ENCODE measurements around the gene DBF4B.

The DBF4B gene

DNA sequence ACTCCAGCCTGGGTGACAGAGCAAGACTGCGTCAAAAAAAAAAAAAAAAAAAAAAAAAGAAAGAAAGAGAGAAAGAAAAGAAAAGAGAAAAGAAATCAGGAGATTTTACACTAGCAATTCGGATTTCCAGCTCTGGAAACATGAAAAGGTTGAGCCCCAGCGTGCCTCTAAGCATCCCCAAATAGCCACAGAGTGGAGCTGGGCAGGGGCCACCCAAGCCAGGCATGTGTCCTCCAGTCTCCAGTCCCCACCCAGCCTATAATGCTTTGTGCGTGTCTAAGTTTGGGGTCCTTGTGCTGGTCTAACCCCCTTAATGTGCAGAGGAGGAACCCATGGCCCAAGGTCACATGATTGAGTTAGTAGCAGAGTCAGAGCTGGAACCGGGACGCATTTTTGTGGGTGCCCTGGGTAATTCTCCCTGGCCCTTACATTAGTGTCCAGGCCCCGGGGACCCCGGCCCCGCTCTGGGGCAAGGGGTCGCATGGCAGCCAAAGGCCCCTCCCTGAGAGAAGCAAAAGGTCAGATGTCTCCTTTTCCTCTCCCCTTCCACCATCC lies 70.3 kb downstream of the DBF4B start:
- no peak for DNase-seq

DNA sequence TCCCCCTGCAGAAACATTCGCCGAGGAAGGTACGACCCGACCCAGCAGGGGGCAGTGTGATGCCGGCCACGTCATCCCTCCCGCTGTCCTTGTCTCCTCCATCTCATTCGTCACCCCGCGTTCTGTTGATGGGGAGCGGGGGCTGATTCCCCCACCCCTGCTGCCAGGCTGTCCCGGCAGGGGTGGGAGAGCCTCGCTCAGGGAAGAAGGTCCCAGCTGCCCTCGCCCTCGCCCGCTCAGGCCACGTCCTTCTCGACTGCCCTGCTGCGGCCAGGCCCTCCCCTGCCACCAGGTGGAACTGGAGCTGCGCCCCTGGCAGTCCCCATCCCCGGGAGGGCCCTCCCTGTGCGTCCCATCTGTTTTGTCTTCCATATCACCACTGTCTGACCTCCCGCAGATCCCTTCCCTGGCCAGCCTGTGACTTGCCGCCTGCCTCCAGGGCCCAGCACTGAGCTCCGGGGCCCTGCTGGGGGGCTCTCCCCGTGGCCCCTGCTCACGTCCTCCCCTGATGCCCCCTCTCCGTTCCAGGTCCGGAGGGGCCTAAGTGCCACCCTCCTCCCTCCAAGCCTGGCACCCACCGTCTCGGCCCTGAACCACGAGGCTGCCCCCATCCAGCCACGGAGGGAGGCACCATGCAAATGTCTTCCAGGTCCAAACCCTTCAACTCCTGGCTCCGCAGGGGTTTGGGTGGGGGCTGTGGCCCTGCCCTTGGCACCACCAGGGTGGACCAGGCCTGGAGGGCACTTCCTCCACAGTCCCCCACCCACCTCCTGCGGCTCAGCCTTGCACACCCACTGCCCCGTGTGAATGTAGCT lies 71.0 kb downstream of the DBF4B start:
- peak; percentile 80 for DNase-seq

DNA sequence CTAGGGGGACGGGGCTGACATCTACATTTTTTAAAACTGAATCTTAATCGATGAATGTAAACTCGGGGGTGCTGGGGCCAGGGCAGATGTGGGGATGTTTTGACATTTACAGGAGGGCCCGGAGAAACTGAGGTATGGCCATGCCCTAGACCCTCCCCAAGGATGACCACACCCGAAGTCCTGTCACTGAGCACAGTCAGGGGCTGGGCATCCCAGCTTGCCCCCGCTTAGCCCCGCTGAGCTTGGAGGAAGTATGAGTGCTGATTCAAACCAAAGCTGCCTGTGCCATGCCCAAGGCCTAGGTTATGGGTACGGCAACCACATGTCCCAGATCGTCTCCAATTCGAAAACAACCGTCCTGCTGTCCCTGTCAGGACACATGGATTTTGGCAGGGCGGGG lies 71.7 kb downstream of the DBF4B start:
- no peak for DNase-seq

- no peak for DNase-seq
Observed at GRCh38 chr17:44780845-44781480, 72.5 kb downstream of the DBF4B start.

DNA sequence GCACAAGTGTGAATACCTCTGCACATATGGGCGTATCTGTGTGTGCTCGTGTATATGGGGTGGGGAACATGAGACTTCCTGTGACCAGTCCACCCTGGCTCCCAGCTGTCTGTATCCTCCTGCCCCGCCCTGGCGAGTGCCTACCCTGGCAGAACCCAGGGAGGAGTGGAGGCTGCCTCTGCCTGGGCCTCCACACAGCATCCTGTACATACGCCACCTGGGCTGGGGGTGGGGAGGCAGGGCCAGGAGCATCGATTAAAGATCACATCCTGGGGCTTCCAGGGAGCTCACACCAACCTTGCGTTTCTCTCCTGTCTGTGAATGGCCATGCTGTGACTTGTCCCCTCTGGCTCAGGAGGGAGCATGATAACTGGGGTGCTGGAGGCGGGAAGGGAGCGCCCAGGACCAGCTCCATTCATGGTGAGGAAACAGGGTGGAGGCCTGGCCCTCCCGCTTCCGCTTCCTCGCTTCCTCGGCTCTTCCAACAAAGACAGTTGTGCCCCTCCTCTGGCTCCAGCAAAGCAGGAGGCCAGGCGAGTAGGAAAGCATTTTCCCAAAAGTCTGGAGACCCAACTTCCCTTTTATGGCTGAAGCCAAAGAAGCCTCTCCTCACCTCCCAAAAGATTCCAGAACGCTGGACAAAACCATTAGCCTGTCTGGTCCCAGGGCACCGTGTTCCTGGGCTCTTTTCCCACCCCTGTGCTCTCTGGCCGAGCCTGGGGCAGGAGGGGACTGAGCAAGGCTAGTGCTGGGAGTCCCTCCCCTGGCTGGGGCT lies 73.3 kb downstream of the DBF4B start:
- no peak for DNase-seq

DNA sequence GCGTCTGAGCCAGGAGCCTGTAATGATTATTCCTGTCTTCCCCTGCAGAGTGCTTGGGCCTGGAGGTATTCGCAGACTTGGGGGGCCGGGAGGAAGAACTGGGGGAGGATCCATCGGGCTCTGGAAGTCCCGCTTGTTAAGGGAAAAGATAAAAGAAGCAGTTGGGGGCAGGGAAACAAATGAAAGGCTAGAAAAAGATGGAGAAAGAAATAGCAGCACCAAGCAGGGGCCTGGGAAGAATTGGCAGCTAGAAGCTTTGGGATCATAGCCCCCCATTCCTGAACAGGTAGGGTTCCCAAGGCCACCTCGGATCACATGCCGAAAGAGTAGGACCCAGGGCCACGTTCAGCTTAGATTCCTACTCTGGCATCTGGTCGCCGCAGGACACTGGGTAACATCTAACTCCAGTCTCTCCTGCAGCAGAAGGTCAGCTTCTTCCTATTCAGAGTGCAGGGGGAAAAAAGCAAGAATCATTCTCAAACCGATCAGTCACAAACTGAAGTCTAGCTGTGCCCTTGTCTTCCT lies 73.9 kb downstream of the DBF4B start:
- peak; percentile 16 for DNase-seq

GRCh38 chr17:44785921-44786320 lies 77.5 kb downstream of the DBF4B start:
- no peak for DNase-seq

DNA sequence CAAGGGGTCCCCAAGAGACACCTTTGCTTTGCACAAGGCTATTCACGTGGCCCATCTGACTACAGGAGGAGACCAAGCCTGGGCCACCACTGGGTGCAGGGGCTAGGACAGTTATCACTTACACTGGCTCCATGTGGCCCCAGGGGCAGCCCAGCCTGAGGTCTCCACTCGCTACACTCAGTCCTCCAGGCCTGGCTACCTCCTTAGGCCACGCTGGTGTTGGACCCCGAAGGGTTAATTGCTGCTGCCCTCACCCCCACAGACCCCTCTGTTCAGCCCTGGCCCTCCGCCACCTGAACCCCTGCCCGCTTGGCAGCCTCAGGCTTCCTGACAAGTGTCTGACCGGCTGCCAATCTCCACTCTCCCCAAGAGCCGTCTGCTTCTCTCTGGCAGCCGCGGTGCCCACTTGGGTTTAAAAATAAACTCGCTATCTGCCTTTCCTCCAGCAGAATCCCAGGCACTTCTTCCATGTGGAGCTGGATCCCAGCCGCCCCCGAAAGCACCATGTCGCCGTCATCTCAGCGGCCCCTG lies 78.2 kb downstream of the DBF4B start:
- DNase-seq = no peak

DNA sequence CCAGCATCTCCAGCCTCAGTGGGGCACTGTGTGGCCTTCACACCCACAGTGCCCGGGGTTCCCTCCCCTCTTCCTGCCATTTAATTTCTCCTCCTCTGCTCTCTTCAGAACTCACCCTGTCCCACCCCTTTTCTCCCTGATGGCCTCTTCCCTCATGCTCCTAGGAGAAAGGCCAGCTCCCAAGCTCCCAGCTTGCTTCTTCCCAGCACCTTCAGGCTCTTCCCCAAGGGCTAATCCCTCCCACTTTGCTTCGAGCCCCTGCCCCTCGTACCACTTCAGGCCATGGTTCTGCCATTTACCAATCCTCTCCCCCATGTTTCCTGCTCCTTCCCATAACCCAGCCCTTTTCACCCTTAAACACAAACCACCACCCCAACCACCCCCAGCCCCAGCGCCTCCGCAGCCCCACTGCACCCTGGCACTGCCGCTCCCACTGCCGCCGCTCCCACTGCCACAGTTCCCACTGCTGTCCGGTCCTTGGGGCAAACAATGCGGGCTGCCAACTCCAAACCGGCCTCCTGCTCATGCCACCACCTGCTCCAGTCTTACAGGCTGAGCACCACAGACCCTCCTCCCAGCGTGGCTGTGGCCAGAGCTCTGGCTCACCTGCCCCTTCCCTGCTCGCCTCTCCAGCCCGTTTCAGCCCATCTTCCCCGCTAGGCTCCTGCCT lies 78.9 kb downstream of the DBF4B start:
- no peak for DNase-seq

- no peak for DNase-seq
Observed at GRCh38 chr17:44788139-44788538, 79.7 kb downstream of the DBF4B start.

DNA sequence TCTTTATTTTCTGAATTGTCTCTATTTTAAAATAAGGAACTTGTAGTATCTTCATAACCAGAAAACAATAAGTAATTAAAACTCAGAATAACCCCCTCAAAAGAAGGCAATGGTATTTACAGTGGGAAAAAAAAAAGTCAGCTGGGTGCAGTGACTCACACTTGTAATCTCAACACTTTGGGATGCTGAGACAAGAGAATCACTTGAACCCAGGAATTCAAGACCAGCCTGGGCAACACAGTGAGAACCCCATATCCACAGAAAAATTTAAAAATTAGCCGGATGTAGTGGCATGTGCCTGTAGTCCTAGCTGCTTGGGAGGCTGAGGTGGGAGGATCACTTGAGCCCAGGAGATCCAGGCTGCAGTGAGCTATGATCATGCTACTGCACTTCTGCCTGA lies 83.8 kb downstream of the DBF4B start:
- DNase-seq = peak; percentile 49

DNA sequence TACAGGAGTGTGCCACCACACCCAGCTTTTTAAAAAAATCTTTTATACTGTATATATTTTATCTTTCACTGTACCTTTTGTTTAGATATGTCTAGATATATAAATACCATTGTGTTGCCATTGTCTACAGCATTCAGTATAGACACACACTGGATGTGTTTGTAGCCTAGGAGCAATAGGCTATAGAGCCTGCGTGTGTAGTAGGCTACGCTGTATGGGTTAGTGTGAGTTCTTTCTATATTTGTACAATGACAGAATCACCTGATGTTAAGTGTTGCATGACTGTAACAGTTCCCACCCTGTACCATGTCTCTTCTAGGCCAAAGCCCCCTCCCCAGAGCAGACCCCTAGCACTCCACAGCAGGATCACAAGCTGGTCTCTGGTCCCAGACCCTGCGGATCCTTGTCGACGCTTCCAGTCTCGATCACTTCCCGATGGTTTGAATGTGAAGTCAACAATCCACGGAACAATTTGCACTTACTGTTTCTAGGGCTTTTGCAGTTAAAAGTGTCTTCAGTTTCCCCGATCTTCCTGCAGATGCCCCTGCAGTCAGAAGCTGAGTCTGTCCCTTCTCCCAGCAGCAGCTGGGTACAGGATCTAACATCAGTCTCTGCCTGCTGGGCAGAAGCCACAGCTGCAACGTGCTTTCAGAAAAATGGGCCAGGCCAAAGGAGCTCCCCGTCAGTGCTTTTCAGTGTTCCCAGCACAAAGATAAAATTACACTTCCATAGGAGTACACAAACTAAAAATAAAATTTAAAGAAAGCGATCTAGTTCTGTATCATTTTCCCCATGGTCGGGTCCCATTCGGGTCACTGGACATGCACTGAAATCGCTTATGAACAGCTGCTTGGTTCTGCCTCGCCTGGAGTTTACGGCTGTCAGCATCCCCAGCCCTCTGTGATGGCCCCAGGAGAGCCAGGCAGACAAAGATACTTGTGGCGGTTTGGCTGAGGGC lies 85.7 kb downstream of the DBF4B start:
- no peak for DNase-seq

GRCh38 chr17:44794851-44795413 lies 86.5 kb downstream of the DBF4B start:
- peak; percentile 87 for DNase-seq

DNA sequence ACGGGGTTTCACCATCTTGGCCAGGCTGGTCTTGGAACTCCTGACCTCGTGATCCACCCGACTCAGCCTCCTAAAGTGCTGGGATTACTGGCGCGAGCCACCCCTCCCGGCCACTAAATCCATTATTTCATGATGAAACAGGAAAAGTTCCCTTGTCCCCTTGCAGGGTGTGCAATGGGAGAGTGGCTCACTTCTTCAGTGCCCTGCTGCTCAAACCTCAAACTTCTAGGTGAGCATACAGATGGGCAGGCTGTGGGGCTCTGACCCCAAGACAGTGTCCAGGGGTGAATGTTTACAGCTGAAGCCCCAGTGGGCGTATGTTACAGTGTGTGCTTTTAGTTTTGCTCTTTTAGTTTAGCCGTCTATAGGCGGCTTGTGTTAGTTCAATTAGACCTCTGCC lies 87.0 kb downstream of the DBF4B start:
- no peak for DNase-seq

DNA sequence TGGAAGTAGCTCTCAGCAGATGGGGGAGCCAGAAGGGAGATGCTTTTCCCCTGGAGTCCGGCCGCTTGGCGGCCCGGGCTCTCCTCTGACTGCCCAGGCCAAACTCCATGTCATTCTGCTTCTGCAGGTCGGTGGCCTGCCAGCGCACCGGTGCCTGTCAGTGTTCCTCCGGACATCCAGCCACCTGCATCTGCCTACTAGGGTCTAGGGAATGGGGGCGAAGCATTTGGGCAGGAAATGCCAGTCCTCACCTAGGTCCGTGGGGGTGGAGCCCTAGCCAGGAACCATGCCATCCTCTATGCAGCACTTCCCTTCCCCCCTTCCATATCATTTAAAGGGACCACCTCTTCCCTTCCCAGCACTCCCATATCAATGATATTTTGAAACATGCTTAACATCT lies 87.5 kb downstream of the DBF4B start:
- no peak for DNase-seq

GRCh38 chr17:44796731-44797130 lies 88.3 kb downstream of the DBF4B start:
- DNase-seq = no peak

GRCh38 chr17:44797802-44798201 lies 89.3 kb downstream of the DBF4B start:
- DNase-seq = no peak

DNA sequence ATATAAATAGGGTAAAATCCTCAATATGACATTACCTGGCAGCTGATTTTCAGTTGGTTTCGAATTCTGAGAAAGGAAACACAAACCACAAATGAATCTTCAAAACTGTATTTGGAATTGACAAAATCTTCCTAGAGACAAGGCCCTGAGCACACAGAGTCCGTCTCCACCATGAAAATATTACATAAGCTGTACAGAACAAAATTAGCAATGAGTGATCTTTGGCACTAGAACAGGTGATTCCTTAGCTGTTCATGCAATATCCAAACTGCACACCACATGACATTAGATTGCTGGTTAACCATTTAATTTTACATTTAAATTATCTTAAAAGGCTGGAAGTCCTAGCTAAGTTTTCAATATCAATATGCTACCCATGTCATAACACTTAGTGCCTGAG lies 89.9 kb downstream of the DBF4B start:
- DNase-seq = no peak

All from fibroblast of upper back skin (primary cell).